Activated CD4-positive, CD25-positive, alpha-beta regulatory T cell treated with anti-CD3 and anti-CD28 coated beads, Interleukin-2, amount 50 U/mL, for 16 hours (primary cell): ENCODE data around the gene METTL23.

Source experiments
- DNase-seq: peaks from one replicate; pipeline ENCODE4 v3.0.0-alpha.2; 2020; ENCODE audit warnings: low read depth, low spot score

Gene METTL23, protein sequence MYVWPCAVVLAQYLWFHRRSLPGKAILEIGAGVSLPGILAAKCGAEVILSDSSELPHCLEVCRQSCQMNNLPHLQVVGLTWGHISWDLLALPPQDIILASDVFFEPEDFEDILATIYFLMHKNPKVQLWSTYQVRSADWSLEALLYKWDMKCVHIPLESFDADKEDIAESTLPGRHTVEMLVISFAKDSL

DNA sequence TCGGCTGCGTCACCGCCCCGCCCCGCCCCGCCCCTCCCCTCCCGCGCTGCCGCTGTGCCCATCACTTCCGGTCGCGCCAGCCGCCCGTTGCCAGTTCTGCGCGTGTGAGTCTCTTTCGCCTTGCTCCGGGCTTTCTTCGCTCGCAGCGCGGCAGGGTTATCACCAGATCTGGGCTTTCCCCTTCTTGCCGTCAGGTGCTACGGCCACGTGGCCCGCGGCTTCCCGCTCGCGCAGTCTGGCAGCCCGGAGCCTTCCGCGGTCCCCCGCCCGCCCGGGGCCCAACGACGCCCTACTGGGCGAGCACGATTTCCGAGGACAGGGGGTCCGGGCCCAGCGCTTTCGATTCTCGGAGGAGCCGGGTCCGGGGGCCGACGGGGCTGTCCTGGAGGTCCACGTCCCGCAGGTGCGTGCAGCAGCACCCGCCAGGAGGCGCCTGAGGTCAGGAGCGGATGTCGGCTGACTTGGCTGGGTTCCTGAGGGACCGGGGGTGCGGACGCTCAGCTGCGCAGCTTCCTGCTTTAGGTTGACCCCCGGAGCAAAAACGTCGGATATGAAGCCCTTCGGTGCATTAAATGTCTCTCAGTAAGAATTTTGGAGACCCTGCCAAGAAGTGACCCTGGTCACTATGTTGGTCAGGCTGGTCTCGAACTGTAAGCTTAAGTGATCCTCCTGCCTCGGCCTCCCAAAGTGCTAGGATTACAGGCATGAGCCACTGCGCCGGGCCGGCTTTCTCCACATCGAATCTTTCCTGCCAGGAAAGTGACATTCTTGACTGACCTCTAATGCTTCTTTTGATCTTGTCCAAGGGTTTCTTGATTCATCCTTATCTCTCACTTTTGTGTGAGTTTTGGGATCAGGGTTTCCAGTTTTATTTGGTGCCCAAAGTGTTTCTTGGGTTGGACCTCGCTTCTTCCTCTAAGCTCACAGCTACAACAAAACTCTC, at the start of gene METTL23:
METTL23 (plus strand) TSS at position 64 of the 943 bp plus-strand sequence. CDS start 2,872 bp downstream, outside the sequence.
- DNase-seq: peak; percentile 65

DNA sequence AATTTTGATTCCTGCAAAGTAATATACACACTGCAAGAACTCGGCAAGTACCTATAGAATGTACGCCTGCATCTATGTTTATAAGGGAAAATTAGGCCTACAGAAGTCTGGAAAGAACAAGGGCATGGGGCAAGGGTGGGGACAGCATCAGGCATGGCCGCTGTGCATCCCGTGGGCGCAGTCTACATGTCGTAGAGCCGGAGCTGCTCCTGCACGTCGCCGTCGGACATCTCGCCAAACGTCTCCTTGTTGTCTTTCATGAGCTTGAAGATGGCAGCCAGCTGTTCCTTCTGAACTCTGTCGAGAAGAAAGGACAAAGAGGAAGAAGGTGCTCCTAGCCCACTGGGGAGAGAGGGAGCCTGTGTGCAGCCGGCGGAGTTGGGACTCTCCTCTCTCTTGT, 49.2 kb upstream of the METTL23 start:
- DNase-seq: no peak

DNA sequence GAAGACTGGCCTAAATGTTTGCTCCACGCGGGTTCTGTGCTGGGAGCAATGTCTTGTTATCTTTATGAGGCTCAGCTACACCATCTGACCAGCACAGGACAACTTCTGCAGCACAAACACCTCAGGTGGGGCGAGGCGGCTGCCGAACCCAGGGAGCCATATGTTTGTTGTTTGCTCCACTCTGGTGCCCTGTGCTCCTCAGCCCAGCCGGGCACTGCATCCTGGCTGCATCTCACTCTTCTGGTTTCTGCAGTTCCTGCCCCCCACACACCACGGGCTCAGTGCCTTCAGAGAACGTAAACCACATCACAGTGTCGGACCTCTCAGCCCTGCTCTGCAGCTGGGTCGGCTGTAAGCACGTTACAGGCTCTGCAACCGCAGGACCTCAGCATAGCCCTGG, 48.3 kb upstream of the METTL23 start:
- DNase-seq: no peak

DNA sequence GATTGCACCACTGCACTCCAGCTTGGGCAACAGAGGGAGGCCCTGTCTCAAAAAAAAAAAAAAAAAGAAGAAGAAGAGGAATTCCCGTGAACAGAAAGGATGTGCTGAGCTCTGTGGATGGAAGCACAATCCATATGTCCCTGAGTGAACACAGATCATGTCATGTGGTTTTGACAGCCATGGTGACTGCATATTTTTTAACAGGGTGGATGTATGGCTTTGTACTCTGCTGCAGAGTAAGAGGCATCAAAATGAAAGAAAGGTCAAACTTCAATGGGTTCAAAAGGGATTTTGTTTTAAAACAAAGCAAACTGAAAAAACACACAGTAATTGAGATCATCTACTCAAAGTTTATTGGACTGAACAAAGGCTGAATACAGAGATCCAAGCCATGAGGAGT, 47.4 kb upstream of the METTL23 start:
- no peak for DNase-seq

DNA sequence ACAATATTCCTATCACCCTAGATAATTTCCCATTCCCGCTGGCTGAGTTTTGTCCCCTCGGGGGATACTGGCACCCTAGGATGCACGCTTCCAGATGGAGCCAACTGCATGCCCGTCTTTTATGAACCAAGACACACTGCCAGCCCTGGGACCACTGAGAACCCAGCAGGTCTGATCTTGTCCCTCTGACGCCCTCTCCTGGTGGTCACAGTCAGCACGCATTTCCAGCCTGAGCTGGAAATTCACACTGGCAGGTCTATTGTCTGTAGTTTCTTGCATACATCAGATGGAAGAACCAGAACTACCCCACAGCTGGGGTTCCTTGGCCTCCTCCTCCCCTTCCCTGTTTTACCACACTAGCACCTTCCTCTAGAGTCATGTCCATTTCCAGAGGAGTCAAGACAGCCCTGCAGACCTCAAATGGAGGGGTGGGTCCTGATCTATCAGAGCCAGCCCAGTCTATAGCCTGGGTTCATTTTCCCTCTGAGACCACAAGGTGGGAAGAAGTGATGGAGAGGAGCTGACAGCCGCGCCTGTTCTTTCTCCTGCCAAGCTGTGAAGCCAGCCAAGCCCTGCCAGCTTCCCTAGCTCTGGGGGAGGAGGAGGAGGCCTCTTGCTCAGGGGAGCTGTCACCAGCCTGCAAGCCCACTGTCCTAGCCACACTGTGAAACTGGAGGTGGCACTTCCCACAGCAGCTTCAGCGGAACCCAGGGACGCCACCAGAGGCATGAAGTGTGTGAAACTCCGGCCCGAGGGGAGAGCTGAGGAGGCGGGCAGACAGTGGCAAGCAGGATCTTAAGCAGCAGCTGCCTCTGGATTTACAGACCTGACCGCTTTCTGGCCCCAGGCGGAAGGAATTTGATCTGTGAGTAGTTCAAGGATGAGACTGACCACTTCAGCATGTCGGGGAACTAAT, 45.2 kb upstream of the METTL23 start:
- peak; percentile 37 for DNase-seq

DNA sequence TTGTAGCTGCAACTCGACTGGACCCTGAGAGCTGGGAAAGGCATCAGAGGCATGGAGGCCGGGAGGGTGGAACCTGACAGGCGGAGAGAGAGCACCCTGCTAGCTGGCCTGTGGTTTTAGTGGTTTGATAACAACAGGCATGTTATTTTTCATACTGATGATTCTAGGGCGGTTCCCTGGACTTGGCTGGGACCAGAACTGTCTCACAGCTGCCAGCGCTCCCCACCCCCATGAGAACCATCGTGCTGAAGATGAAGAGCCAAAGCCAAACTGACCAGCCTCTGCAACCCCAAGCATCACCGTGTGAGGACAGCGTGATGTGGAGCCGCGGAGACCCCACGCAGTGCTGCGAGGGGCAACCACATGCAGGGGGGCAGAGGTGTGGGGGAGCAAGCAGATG, 44.3 kb upstream of the METTL23 start:
- no peak for DNase-seq

DNA sequence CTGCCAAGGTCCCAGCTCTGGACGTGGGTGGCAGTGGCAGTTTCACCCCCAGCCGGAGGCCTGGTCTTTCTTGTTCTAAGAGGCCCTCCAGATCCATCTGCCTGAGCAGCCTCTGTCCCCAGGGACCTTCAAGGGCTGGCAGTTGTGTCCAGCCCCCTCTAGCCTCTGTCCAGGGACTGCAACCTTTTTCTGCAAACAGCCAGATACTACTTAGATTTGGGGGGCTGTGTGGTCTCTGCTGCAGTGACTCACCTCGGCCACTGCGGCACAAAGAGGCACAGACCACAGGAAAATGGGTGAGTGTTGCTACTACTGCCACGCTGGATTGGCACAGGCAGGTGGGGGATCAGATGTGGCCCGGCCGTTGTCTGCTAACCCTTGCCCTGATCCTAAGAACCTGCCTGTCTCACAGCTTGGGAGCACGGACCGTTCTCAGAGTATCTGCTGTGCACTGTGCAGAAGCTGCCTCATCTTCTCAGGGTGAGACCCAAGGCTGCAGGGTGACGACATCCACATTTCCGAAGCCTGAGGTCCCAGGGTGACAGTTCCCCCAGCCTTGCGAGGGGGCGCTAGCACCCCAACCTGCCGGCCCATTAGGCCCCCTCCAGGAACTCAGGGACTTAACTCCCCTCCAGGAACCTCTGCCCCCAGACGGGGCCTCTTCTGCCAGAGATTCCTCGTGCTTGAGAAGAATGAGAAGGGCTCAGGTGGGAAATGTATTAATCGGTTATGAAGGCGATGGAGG, 43.5 kb upstream of the METTL23 start:
- DNase-seq: no peak

DNA sequence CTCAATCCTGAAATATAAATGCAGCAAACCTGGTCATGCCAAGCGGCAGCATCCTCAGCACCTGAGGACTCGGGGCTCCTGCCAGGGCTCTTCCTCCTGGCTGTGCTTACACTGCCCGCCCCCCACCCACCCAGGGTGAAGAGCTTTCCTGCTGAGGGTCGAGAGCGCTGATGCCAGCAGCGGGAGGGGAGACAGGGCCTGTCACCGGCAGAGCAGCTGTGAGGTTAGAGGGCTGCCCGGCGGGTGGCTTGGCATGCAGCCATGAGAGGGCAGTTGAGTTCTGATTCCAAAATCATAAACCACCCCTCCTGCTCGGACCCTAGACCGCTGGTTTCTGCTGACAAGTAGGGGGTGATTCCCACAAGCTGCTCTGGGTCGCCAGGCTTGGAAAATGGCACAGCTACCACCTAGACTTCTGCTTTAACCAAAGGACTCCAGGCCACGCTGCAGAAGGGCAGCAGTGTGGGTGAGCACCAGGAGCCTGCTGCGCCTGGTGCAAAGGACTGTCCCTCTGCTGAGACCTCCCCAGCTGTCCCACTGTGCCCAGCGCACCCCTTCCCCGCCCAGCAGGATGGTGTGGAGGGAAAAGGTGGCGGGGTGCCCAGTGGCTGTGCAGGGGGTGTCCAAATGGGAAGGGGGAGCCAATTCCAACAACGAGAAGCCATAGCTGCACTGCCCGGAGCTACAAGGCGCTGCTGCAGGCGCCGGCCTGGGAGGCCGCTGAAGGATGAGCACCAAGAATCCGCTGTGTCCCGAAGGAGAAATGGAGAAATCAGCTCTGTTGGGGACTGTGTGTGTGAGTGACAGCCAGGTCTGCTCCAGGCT, 42.5 kb upstream of the METTL23 start:
- DNase-seq: no peak

DNA sequence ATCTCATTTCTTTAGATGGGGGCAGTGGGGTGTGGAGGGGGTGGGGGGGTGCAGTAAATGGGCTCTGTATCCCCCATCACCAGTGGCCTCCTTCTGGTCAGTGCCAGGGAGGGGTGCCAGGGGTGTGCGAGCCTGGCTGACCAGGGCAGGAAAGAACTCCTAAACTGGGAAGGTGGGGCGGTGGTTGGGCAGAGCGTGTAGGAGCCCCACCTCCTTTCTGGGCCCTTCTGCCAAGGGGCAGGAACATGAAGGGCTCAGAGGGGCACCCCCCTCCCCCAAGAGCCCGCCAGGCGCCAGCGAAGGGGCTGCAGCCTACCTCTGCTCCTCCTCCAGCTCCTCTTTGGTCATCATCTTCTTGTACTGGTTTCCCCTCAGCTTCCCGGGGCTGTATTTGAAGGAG, 41.9 kb upstream of the METTL23 start:
- DNase-seq: no peak

DNA sequence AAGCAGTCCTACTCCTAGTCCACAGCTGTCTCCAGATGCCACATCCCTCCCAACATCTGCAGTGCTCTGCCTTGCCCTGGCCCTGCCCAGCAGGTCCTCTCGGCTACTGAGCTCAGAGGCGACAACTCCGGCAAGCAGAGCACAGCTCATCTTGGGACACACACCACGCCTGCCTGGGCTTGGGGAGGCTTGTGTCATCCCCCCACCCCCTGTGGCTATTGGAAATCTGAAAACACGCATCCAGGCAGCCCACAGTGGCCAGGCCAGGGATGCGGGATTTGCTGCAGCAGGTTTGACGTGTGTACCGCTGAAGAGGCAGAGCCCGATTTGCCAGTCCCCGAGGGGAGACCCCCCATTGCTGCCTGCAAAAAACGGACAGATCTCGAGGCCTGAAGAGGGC, 41.3 kb upstream of the METTL23 start:
- no peak for DNase-seq

DNA sequence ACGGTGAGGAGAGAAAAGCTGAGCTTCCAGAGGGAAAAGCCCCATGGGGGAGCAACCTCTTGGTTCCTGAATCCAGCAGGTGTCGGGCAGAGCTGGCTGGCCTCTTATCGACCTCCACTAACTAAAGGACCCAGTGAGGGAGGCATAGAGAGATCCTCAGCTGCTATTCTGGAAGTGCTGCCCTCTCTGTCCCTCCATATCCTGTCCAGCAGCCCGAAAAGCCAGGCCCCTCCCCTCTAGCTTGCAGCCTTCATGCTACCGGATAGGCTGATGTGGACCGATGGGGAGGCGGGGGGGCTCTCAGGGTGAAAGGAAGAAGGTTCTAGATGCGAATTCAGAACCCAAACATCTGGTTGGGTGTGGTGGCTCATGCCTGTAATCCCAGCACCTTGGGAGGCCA, 40.8 kb upstream of the METTL23 start:
- DNase-seq: no peak

DNA sequence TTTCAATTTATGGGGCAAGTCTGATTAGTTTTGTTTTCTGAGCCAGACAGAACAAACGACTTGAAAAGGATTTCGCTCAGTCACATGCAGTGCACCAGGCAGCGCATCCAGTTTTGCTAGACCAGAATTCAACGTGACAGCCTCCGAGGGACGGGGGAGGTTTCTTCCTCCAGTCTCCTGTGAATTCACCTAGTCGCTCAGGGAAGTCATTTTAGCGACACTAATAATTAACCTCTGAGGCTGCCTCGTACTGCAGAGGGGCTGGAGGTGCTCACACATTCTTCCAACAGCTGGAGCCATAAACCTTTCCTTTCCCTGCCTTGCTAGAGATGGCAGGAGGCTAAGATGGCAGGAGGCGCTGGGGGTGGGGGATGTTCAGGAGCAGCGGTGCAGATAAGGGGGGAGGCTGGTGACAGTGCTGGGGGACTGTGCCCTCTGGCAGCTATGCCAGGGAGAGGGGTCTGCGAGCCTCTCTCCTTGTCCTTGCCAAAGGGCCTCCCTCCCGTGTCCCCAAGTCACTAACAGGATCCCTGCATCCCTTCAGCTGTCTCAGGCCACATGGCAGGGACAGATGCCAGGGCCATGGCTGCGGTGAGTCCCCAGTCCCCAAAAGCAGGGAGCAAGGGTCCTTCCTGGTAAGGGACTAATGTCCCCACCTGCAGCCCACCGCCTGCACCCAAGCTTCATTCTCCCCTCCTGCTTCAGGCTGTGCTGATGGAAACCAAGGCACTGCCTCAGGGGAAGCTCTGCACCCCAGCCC, 39.9 kb upstream of the METTL23 start:
- DNase-seq: no peak

DNA sequence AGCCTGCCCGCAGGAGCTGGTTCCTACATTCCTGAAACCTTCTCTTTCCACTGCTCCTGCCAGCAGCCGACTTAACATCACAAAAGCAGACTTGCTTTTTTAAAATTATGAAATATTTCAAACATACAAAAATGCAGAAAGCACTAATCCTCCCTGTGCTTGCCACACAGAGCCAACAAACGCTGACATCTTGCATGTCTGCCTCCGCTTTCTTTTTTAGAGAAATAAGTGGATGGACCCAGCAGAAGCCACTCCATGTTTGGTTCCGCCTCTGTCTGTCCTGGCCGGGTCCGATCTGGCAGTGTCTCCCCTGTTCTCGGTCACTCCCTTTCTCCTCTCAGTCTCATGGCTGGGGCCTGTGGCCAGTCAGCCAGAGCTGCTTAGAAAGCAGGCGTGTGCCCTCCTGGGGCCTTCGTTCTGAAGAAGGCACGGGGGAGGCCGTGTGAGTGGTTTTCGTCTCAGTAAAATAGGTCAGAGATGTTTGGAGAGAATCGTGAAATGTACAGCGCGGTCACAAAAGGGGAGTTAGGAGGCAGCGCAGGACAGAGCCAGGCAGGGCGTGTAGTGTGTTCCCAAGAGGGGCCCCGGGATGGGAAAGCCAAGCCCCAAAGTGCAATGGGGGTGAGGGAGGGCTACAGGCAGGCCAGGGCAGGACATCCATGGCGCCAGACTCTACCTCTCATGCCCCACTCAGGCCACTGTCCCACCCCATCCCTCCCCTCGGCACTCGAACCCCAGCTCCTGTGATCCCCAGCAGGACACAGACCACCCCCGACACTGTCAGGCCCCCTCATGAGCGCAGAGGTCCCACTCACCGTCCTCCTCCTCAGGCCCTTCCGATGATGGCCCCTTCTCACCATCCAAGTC, 39.1 kb upstream of the METTL23 start:
- DNase-seq: no peak

DNA sequence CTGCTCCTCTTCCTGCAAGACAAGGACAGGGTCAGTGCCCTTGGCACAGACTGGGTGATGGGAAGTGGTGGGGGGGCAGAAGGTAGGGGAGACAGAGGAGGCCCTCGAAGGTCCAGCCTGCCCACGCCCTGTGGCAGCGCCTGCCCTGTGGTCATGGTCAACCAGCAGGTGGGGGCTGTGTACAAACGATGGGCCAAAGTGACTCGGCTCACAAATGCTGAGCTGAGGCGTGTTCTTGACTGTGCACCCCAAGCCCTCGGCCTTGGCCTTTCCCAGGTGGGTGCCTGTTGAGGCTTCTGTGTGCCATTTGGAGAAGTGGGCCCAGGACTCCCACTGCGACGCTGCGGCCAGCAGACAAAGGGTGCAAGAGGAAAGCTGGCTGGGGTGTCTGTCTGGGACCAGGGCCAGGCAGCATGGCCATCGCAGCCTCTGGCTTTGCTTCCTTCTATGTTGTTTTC, 38.4 kb upstream of the METTL23 start:
- no peak for DNase-seq

DNA sequence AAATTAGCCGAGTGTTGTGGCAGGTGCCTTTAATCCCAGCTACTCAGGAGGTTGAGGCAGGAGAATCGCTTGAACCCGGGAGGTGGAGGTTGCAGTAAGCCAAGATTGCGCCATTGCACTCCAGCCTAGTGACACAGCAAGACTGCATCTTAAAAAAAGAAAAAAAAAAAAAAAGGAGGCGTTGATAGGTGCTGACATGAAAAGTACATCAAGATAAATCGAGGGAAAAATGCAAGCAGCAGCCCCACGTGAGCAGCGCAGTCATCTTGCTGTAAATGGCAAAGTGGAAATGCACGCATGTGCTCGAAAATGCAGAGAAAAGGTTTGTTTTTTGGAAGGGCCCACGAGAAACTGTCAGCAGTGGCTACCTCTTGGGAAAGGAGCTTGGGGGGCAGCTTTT, 36.8 kb upstream of the METTL23 start:
- no peak for DNase-seq

DNA sequence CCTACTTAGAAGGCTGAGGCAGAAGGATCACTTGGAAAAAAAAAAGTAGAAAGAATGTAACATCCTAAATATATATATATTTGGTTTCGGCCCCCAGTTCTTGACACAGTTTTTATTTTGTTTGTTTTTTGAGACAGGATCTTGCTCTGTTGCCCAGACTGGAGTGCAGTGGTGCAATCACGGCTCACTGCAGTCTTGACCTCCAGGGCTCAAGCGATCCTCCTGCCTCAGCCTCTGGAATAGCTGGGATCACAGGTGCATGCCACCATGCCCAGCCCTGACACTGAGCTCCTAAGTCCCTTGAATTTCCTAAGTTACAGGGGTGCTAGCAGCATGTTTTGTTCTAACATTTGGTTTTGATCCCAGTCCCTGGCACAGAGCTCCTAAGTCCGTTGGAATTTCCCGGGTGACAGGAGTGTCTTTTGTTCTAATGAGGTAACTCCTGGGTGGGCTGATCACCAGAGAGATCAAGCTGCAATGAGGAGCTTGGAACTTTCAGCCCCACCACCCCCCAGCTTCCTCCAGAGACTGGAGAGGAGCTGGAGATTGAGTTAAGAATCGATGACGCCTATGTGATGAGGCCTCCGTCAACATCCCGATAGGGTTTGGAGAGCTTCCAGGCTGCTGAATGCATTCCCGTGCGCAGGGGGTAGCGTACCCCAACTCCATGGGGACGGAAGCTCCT, 35.9 kb upstream of the METTL23 start:
- no peak for DNase-seq

DNA sequence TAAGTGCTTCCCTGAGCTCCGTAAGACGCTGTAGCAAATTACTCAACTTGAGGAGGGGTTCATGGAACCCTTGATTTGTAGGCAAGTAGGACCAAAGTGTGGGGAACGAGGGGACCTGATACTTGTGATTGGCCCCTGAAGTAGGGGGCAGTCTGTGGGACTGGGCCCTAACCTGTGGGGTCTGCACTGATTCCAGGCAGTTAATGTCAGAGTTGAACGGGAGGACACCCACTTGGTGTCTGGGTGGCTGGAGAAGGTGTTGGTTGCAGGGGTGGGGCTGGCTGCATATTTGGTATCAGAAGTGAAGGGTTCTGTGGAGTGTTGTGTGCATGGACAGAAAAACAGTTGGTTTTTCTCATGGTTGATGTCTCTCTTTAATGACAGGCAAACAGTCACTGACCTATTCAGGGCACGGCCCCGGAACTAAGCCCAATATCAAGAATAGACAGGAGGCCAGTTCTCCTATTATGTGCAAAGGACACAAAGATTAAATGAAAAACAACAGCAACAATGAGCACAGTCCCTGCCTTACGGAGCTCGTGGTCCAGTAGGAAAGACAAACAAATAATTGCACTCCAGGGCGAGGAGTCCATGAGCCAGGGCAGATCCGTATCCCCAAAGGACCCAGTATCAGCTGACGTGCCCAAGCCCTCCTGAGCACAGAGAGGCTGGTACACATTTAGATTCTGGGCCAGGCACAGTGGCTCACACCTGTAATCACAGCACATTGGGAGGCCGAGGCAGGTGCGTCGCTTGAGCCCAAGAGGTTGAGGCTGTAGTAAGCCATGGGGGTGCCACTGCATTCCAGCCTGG, 35.1 kb upstream of the METTL23 start:
- DNase-seq: no peak
